ENCODE measurements around the gene DNAAF6.

- TF ChIP-seq CTCF (conservative IDR thresholded peaks at IDR 0.05; ENCODE audit: low read depth, low read length): no peak
- TF ChIP-seq EZH2 (IDR thresholded peaks at IDR 0.05; ENCODE audit: low read length, unreplicated experiment): no peak
- no peak for TF ChIP-seq EZH2phosphoT487 (IDR thresholded peaks at IDR 0.05; ENCODE audit: borderline replicate concordance, low read length)
Measured at GRCh38 chrX:107207943-107208342, 1.5 kb downstream of the DNAAF6 start.

Data from PC-3 (cell line).